ENCODE measurements around the gene TTC28. TPM values are rescaled to one million over a fixed set of nuclear protein-coding genes. Genes with fewer than 3 reads are reported as not detected.

The TTC28 gene
- polyA plus RNA-seq, 1 donor from 2014 or later: 14.8 TPM

DNA sequence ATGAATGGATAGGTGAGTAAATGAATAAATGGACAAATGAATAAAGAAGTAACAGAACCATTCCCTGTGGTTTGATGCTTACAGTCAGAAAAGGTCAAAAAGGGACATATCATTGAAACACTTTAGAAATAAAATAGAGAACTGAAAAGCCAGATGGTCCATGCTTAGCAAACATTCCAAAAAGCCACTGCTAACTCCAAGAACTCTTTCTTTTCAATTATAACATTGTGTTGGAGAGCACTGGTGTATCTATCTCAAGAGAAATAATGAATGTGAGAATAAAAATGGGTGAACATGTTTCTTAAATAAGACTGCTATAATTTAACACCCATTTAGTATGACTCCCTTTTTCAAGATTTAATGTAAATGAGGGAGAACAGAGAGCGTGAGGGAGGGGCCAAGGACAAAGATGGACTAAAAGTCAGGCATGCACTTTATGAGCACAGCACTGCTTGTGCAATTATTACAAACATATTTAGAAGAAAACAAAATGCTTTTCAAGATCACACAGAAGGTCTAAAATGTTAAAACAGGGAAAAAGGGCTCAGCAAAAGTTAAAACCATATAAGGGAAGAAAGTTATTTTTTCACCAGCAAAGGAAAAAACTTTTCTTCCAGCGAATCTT is 536.3 kb downstream of the TTC28 start:
- Histone ChIP-seq H4K20me1 (ENCODE audit: insufficient read depth) (no peaks in the 10 kb centered on the region), H3K27me3 (ENCODE audit: insufficient read depth, low read depth, low read length) (no peaks in the 10 kb centered on the region), H3K4me2 (ENCODE audit: low read length) (no peak overlapping the region), H3K79me2 (replicated peaks; ENCODE audit: insufficient read depth, low read length) (no peaks in the 10 kb centered on the region), H2AFZ (ENCODE audit: low read depth, low read length) (no peak overlapping the region), H3F3A (ENCODE audit: insufficient read depth, low read length, poor library complexity, severe bottlenecking) (no peaks in the 10 kb centered on the region), H3K9me3 (ENCODE audit: low read length) (no peaks in the 10 kb centered on the region), H3K4me3 (ENCODE audit: low read length) (no peak overlapping the region), H3K36me3 (ENCODE audit: insufficient read depth, low read length) (no peaks in the 10 kb centered on the region), H3K27ac (ENCODE audit: low read length) (no peak overlapping the region), H3K9me2 (ENCODE audit: insufficient read depth, low read length) (no peaks in the 10 kb centered on the region), H3K9ac (ENCODE audit: low read length) (no peak overlapping the region)
- TF ChIP-seq, protein P1, sequence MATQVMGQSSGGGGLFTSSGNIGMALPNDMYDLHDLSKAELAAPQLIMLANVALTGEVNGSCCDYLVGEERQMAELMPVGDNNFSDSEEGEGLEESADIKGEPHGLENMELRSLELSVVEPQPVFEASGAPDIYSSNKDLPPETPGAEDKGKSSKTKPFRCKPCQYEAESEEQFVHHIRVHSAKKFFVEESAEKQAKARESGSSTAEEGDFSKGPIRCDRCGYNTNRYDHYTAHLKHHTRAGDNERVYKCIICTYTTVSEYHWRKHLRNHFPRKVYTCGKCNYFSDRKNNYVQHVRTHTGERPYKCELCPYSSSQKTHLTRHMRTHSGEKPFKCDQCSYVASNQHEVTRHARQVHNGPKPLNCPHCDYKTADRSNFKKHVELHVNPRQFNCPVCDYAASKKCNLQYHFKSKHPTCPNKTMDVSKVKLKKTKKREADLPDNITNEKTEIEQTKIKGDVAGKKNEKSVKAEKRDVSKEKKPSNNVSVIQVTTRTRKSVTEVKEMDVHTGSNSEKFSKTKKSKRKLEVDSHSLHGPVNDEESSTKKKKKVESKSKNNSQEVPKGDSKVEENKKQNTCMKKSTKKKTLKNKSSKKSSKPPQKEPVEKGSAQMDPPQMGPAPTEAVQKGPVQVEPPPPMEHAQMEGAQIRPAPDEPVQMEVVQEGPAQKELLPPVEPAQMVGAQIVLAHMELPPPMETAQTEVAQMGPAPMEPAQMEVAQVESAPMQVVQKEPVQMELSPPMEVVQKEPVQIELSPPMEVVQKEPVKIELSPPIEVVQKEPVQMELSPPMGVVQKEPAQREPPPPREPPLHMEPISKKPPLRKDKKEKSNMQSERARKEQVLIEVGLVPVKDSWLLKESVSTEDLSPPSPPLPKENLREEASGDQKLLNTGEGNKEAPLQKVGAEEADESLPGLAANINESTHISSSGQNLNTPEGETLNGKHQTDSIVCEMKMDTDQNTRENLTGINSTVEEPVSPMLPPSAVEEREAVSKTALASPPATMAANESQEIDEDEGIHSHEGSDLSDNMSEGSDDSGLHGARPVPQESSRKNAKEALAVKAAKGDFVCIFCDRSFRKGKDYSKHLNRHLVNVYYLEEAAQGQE (IDR thresholded peaks at IDR 0.05; ENCODE audit: borderline replicate concordance): no peak
- TF ChIP-seq EZH2 (IDR thresholded peaks at IDR 0.05; ENCODE audit: borderline replicate concordance, insufficient read depth, low read length, poor library complexity, severe bottlenecking) (no peak), EP300 (conservative IDR thresholded peaks at IDR 0.05; ENCODE audit: poor library complexity, severe bottlenecking) (no peak), MXI1 (conservative IDR thresholded peaks at IDR 0.05; ENCODE audit: poor library complexity, severe bottlenecking) (no peak), POLR2AphosphoS5 (IDR thresholded peaks at IDR 0.05) (no peak), SMC3 (conservative IDR thresholded peaks at IDR 0.05; ENCODE audit: poor library complexity) (no peak), TAF1 (IDR thresholded peaks at IDR 0.05; ENCODE audit: low read depth) (no peak), RAD21 (conservative IDR thresholded peaks at IDR 0.05) (no peak)
- TF ChIP-seq, protein P2, sequence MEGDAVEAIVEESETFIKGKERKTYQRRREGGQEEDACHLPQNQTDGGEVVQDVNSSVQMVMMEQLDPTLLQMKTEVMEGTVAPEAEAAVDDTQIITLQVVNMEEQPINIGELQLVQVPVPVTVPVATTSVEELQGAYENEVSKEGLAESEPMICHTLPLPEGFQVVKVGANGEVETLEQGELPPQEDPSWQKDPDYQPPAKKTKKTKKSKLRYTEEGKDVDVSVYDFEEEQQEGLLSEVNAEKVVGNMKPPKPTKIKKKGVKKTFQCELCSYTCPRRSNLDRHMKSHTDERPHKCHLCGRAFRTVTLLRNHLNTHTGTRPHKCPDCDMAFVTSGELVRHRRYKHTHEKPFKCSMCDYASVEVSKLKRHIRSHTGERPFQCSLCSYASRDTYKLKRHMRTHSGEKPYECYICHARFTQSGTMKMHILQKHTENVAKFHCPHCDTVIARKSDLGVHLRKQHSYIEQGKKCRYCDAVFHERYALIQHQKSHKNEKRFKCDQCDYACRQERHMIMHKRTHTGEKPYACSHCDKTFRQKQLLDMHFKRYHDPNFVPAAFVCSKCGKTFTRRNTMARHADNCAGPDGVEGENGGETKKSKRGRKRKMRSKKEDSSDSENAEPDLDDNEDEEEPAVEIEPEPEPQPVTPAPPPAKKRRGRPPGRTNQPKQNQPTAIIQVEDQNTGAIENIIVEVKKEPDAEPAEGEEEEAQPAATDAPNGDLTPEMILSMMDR (IDR thresholded peaks at IDR 0.05; ENCODE audit: poor library complexity, severe bottlenecking): no peak

DNA sequence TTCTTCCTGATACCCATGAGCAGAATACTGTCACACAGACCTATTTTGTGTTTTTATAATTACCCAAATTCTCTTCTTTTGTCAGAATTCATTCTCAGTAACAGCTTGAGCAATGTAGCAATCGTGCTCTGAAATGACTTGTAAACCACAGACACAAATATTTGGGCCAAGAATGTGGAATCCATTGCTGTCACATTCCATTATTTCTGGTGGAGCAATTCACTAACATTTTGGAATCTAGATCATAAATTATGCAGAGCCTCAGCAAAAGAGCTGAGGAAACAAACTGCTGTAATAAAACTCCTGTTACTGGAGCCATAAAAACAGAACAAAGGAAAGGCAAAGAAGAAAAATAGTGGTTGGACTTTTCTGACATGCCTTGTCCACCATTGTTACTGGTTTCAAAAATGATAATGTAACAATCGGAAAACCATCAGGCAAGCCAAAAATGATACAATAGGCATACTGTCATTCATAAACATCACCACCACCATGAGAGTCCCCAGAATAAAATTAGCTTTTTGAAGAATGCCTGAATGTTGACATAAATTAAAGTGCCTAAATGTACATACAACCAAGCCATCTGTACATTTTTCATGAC is 537.2 kb downstream of the TTC28 start:
- H3K4me3 ChIP-seq (ENCODE audit: low read length): no peak overlapping the region
- H3K9ac ChIP-seq (ENCODE audit: low read length): no peak overlapping the region
- no peaks in the 10 kb centered on the region for H3F3A ChIP-seq (ENCODE audit: insufficient read depth, low read length, poor library complexity, severe bottlenecking)
- no peaks in the 10 kb centered on the region for H3K79me2 ChIP-seq (replicated peaks; ENCODE audit: insufficient read depth, low read length)
- H3K4me2 ChIP-seq (ENCODE audit: low read length): no peak overlapping the region
- no peaks in the 10 kb centered on the region for H3K9me3 ChIP-seq (ENCODE audit: low read length)
- H3K27ac ChIP-seq (ENCODE audit: low read length): no peak overlapping the region
- no peak for TF ChIP-seq RAD21 (conservative IDR thresholded peaks at IDR 0.05)
- no peak for TF ChIP-seq POLR2AphosphoS5 (IDR thresholded peaks at IDR 0.05)
- TF ChIP-seq SMC3 (conservative IDR thresholded peaks at IDR 0.05; ENCODE audit: poor library complexity): no peak
- TF ChIP-seq EZH2 (IDR thresholded peaks at IDR 0.05; ENCODE audit: borderline replicate concordance, insufficient read depth, low read length, poor library complexity, severe bottlenecking): no peak
- no peak for TF ChIP-seq EP300 (conservative IDR thresholded peaks at IDR 0.05; ENCODE audit: poor library complexity, severe bottlenecking)
- TF ChIP-seq, protein P1 (IDR thresholded peaks at IDR 0.05; ENCODE audit: borderline replicate concordance): no peak
- TF ChIP-seq MXI1 (conservative IDR thresholded peaks at IDR 0.05; ENCODE audit: poor library complexity, severe bottlenecking): no peak
- no peak for TF ChIP-seq TAF1 (IDR thresholded peaks at IDR 0.05; ENCODE audit: low read depth)
- TF ChIP-seq, protein P2 (IDR thresholded peaks at IDR 0.05; ENCODE audit: poor library complexity, severe bottlenecking): no peak
- H4K20me1 ChIP-seq (ENCODE audit: insufficient read depth): no peaks in the 10 kb centered on the region
- no peaks in the 10 kb centered on the region for H3K36me3 ChIP-seq (ENCODE audit: insufficient read depth, low read length)
- H2AFZ ChIP-seq (ENCODE audit: low read depth, low read length): no peak overlapping the region
- H3K27me3 ChIP-seq (ENCODE audit: insufficient read depth, low read depth, low read length): no peaks in the 10 kb centered on the region
- no peaks in the 10 kb centered on the region for H3K9me2 ChIP-seq (ENCODE audit: insufficient read depth, low read length)

Data from neural cell (in vitro differentiated cells).